DOHH2 (cell line): ENCODE results near the gene GMEB1.
"Not testable (repeated sequence)": the region's sequence is repeated elsewhere in the genome, so short reads cannot be mapped to it uniquely, and the experiment has no call there.

ENCODE experiments used
- H3F3A ChIP-seq: fragments of 200-600 bp; sonication (generic), shearing (Covaris generic); 2 replicates; pipeline ENCODE4 v1.6.0; 2016; ENCODE audit warnings: antibody characterized with exemption, mild to moderate bottlenecking; ENCODE audit not compliant: control insufficient read depth, insufficient read depth
- H3K27ac ChIP-seq: fragments of 200-600 bp; sonication (generic); 2 replicates; pipeline ENCODE4 v1.5.1; 2014; ENCODE audit warnings: low read depth, mild to moderate bottlenecking, low read length, moderate library complexity
- H3K27me3 ChIP-seq: fragments of 200-600 bp; sonication (generic); 2 replicates; pipeline ENCODE4 v1.6.1; 2014; ENCODE audit warnings: mild to moderate bottlenecking, low read length, mixed read lengths; ENCODE audit not compliant: control insufficient read depth
- H3K36me3 ChIP-seq: fragments of 200-600 bp; sonication (generic); 2 replicates; pipeline ENCODE4 v1.6.1; 2014; ENCODE audit warnings: mild to moderate bottlenecking, low read length, moderate library complexity, mixed read lengths; ENCODE audit not compliant: control insufficient read depth
- H3K4me1 ChIP-seq: fragments of 200-600 bp; sonication (generic); 2 replicates; pipeline ENCODE4 v1.6.1; 2014; ENCODE audit warnings: mild to moderate bottlenecking, low read length, mixed read lengths; ENCODE audit not compliant: control insufficient read depth
- H3K4me2 ChIP-seq: fragments of 200-600 bp; sonication (generic); 2 replicates; pipeline ENCODE4 v1.6.0; 2014; ENCODE audit warnings: mild to moderate bottlenecking, low read length, moderate library complexity
- H3K4me3 ChIP-seq: fragments of 200-600 bp; sonication (generic); 2 replicates; pipeline ENCODE4 v1.5.1; 2014; ENCODE audit warnings: mild to moderate bottlenecking, low read length, mixed read lengths
- H3K79me2 ChIP-seq: fragments of 200-600 bp; sonication (generic); 2 replicates; pipeline ENCODE4 v1.6.1; 2014; ENCODE audit warnings: mild to moderate bottlenecking, low read length, mixed read lengths; ENCODE audit not compliant: control insufficient read depth
- H3K9me2 ChIP-seq: fragments of 200-600 bp; sonication (generic); replicated peaks from 2 replicates; pipeline ENCODE4 v1.6.1; 2014; ENCODE audit warnings: mild to moderate bottlenecking, low read length, mixed read lengths; ENCODE audit not compliant: control insufficient read depth
- H3K9me3 ChIP-seq: fragments of 200-600 bp; sonication (generic); 2 replicates; pipeline ENCODE4 v1.6.1; 2014; ENCODE audit warnings: antibody characterized with exemption, low read length, mixed read lengths; ENCODE audit not compliant: control insufficient read depth, insufficient read depth
- H4K20me1 ChIP-seq: fragments of 200-600 bp; sonication (generic); 2 replicates; pipeline ENCODE4 v1.6.0; 2014; ENCODE audit warnings: low read depth, mild to moderate bottlenecking, antibody characterized with exemption, low read length, moderate library complexity; ENCODE audit not compliant: control insufficient read depth, insufficient read depth
- EZH2phosphoT487 ChIP-seq: fragments of 200-600 bp; sonication (generic); IDR thresholded peaks from 2 replicates; pipeline ENCODE4 v1.6.1; 2017; ENCODE audit warnings: borderline replicate concordance, mild to moderate bottlenecking, antibody characterized with exemption, low read length, moderate library complexity, mixed read lengths
- TF ChIP-seq, protein P1 (sequence below): fragments of 200-600 bp; sonication (generic); IDR thresholded peaks from one replicate; pipeline ENCODE4 v1.5.1; 2014; ENCODE audit warnings: antibody characterized with exemption, mild to moderate bottlenecking, low read depth, low read length; ENCODE audit not compliant: poor library complexity, severe bottlenecking

Gene GMEB1

DNA sequence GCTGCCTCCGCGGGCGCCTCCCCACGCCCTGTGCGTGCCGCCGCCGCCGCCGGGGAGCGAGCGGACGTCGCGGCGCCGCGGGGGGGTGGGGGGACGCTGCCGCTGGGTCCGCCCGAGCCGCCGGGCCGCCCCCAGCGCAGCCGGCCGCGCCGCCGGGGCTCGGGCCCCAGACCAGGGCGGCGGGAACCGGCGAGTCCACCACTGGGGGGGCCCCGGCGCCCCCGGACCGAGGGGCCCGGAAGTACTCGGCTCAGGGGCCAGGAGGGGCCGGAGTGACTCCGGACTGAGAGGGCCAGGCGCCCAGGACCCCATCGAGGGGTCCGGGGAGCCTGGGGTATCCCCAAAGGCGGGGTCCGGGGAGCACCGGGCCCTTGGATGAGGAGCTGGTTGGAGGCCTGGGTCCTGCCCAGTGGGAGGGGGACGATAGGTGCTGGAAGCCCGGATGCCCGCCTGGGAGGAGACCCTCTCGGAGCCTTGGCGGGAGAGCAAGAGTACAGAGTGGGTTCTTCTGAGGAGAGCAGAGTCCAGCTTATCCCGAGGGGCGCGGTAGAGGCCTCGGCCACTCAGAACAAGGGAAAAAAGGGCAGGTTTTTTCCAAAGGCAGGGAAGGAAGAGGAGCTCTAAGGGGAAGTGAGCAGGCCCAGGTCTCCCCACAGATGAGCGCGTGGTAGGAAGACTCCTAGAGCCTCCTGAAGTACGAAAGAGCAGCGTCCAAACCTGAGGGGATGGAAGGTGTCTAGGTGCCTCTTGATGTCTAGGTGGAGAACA lies 556 bp downstream of the GMEB1 start:
- peaks cover 14% of the 10 kb centered on the region for H3F3A ChIP-seq
- peak overlapping the region; percentile 83 for H3K4me3 ChIP-seq
- H3K36me3 ChIP-seq: peaks cover 7% of the 10 kb centered on the region
- H4K20me1 ChIP-seq: no peaks in the 10 kb centered on the region
- no peaks in the 10 kb centered on the region for H3K9me3 ChIP-seq
- H3K27me3 ChIP-seq: no peaks in the 10 kb centered on the region
- H3K9me2 ChIP-seq: no peaks in the 10 kb centered on the region
- peak overlapping the region; percentile 72 for H3K4me2 ChIP-seq
- H3K79me2 ChIP-seq: peaks cover 53% of the 10 kb centered on the region
- peak overlapping the region; percentile 96 for H3K27ac ChIP-seq
- peaks cover 18% of the 10 kb centered on the region for H3K4me1 ChIP-seq
- no peak for TF ChIP-seq EZH2phosphoT487
- TF ChIP-seq, protein P1, sequence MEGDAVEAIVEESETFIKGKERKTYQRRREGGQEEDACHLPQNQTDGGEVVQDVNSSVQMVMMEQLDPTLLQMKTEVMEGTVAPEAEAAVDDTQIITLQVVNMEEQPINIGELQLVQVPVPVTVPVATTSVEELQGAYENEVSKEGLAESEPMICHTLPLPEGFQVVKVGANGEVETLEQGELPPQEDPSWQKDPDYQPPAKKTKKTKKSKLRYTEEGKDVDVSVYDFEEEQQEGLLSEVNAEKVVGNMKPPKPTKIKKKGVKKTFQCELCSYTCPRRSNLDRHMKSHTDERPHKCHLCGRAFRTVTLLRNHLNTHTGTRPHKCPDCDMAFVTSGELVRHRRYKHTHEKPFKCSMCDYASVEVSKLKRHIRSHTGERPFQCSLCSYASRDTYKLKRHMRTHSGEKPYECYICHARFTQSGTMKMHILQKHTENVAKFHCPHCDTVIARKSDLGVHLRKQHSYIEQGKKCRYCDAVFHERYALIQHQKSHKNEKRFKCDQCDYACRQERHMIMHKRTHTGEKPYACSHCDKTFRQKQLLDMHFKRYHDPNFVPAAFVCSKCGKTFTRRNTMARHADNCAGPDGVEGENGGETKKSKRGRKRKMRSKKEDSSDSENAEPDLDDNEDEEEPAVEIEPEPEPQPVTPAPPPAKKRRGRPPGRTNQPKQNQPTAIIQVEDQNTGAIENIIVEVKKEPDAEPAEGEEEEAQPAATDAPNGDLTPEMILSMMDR: no peak

- no peaks in the 10 kb centered on the region for H3K27me3 ChIP-seq
- no peak for TF ChIP-seq EZH2phosphoT487
- TF ChIP-seq, protein P1: no peak
- H3K79me2 ChIP-seq: peaks cover 65% of the 10 kb centered on the region
- H3K4me3 ChIP-seq: no peak overlapping the region
- H3K9me3 ChIP-seq: no peaks in the 10 kb centered on the region
- H4K20me1 ChIP-seq: no peaks in the 10 kb centered on the region
- peaks cover 7% of the 10 kb centered on the region for H3K36me3 ChIP-seq
- no peaks in the 10 kb centered on the region for H3K9me2 ChIP-seq
- H3K4me2 ChIP-seq: no peak overlapping the region
- peaks cover 16% of the 10 kb centered on the region for H3K4me1 ChIP-seq
- H3F3A ChIP-seq: peaks cover 14% of the 10 kb centered on the region
- H3K27ac ChIP-seq: no peak overlapping the region
These were observed 2.7 kb downstream of the GMEB1 start for GRCh38 chr1:28671254-28671780.

- H3K9me3 ChIP-seq, H3K4me2 ChIP-seq, H3K4me3 ChIP-seq, H3K27me3 ChIP-seq, H3K27ac ChIP-seq, H3K9me2 ChIP-seq, H3K36me3 ChIP-seq, H4K20me1 ChIP-seq, H3K4me1 ChIP-seq: not testable (repeated sequence)
- Histone ChIP-seq H3F3A (peaks cover 13% of the 10 kb centered on the region), H3K79me2 (peaks cover 70% of the 10 kb centered on the region)
These were observed 4.4 kb downstream of the GMEB1 start for GRCh38 chr1:28672971-28673370.

DNA sequence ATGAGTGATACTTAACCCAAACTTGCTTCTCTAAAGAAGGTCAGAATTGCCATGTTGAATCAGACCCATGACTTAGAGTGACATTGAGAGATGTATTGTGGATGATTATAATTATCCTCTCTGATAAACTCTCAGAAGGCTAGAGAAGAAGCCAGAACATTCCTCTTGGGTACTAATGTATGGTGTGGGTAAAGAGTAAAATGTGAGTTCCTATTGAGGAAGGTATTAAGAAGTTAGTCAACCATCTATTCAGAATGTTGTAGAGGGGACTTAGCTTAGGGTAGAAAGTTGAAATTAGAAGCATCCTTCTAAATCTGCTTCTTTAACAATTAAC lies 7.3 kb downstream of the GMEB1 start:
- Histone ChIP-seq H3K4me3 (no peak overlapping the region), H3K27ac (no peak overlapping the region), H3K4me2 (no peak overlapping the region), H3K4me1 (no peaks in the 10 kb centered on the region), H3K9me2 (no peaks in the 10 kb centered on the region), H3K9me3 (no peaks in the 10 kb centered on the region), H3K27me3 (no peaks in the 10 kb centered on the region), H3K79me2 (peaks cover 65% of the 10 kb centered on the region), H3F3A (no peaks in the 10 kb centered on the region), H4K20me1 (no peaks in the 10 kb centered on the region), H3K36me3 (peaks cover under 1% of the 10 kb centered on the region; the same call in 1 of the 2 replicates)
- TF ChIP-seq, protein P1: no peak
- TF ChIP-seq EZH2phosphoT487: no peak
